WTC11 (cell line): Measurements from ENCODE around the gene SLC13A3.

ENCODE experiments used
- MXD4 ChIP-seq: fragments of 250-450 bp; sonication (Bioruptor Pico); IDR thresholded peaks from 2 replicates; pipeline ENCODE4 v1.8.0; 2021; ENCODE audit warnings: mild to moderate bottlenecking, moderate library complexity, borderline replicate concordance
- NFE2L1 ChIP-seq: sonication (generic); formaldehyde crosslinking; IDR thresholded peaks from 2 replicates; pipeline ENCODE4 v1.8.1; 2023; ENCODE audit warnings: missing genetic modification reagents
- SOX15 ChIP-seq: fragments of 250-450 bp; sonication (Bioruptor Pico); IDR thresholded peaks from 2 replicates; pipeline ENCODE4 v1.9.0; 2021; ENCODE audit warnings: mild to moderate bottlenecking
- TEAD4 ChIP-seq: sonication (generic); formaldehyde crosslinking; IDR thresholded peaks from 2 replicates; pipeline ENCODE4 v1.8.0; 2022; ENCODE audit warnings: mild to moderate bottlenecking, missing genetic modification reagents
- TF ChIP-seq, protein P1 (sequence below): sonication (generic); formaldehyde crosslinking; IDR thresholded peaks from 2 replicates; pipeline ENCODE4 v1.8.0; 2022; ENCODE audit warnings: mild to moderate bottlenecking, missing genetic modification reagents
- TF ChIP-seq, protein P2 (sequence below): fragments of 200-600 bp; IDR thresholded peaks from 2 replicates; pipeline ENCODE4 v1.8.0; 2022; ENCODE audit warnings: antibody characterized with exemption
- TF ChIP-seq, protein P3 (sequence below): sonication (generic); formaldehyde crosslinking; IDR thresholded peaks from 2 replicates; pipeline ENCODE4 v1.8.1; 2023; ENCODE audit warnings: mild to moderate bottlenecking, missing genetic modification reagents, borderline replicate concordance
- TF ChIP-seq, protein P4 (sequence below): sonication (generic); formaldehyde crosslinking; IDR thresholded peaks from 2 replicates; pipeline ENCODE4 v1.8.1; 2023; ENCODE audit warnings: mild to moderate bottlenecking, missing genetic modification reagents

DNA sequence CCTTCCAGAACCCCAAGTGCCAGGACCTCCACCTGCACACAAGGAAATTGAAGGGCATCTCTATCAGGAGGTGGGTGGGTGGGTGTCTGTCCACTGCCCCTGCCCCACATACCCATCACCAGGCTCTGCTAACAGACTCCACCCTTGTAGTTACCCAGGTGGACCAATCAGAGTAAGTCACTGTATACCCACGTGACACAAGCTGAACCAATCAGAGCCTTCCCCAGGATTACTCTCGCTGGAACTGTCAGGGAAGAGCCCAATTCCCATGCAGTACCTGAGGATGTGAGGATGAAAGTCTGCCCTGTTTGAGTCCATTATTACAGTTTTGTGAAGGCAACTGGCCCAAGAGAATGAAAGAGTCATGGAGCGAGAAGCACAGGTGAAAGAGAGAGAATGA, 105.0 kb downstream of the SLC13A3 start:
- TF ChIP-seq, protein P1, sequence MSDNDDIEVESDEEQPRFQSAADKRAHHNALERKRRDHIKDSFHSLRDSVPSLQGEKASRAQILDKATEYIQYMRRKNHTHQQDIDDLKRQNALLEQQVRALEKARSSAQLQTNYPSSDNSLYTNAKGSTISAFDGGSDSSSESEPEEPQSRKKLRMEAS = no peak
- TF ChIP-seq SOX15 (CRISPR knock-in tag) (no peak), MXD4 (no peak), TEAD4 (CRISPR knock-in tag) (no peak), NFE2L1 (CRISPR knock-in tag) (no peak)
- TF ChIP-seq, protein P2, sequence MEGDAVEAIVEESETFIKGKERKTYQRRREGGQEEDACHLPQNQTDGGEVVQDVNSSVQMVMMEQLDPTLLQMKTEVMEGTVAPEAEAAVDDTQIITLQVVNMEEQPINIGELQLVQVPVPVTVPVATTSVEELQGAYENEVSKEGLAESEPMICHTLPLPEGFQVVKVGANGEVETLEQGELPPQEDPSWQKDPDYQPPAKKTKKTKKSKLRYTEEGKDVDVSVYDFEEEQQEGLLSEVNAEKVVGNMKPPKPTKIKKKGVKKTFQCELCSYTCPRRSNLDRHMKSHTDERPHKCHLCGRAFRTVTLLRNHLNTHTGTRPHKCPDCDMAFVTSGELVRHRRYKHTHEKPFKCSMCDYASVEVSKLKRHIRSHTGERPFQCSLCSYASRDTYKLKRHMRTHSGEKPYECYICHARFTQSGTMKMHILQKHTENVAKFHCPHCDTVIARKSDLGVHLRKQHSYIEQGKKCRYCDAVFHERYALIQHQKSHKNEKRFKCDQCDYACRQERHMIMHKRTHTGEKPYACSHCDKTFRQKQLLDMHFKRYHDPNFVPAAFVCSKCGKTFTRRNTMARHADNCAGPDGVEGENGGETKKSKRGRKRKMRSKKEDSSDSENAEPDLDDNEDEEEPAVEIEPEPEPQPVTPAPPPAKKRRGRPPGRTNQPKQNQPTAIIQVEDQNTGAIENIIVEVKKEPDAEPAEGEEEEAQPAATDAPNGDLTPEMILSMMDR = no peak
- TF ChIP-seq, protein P3, sequence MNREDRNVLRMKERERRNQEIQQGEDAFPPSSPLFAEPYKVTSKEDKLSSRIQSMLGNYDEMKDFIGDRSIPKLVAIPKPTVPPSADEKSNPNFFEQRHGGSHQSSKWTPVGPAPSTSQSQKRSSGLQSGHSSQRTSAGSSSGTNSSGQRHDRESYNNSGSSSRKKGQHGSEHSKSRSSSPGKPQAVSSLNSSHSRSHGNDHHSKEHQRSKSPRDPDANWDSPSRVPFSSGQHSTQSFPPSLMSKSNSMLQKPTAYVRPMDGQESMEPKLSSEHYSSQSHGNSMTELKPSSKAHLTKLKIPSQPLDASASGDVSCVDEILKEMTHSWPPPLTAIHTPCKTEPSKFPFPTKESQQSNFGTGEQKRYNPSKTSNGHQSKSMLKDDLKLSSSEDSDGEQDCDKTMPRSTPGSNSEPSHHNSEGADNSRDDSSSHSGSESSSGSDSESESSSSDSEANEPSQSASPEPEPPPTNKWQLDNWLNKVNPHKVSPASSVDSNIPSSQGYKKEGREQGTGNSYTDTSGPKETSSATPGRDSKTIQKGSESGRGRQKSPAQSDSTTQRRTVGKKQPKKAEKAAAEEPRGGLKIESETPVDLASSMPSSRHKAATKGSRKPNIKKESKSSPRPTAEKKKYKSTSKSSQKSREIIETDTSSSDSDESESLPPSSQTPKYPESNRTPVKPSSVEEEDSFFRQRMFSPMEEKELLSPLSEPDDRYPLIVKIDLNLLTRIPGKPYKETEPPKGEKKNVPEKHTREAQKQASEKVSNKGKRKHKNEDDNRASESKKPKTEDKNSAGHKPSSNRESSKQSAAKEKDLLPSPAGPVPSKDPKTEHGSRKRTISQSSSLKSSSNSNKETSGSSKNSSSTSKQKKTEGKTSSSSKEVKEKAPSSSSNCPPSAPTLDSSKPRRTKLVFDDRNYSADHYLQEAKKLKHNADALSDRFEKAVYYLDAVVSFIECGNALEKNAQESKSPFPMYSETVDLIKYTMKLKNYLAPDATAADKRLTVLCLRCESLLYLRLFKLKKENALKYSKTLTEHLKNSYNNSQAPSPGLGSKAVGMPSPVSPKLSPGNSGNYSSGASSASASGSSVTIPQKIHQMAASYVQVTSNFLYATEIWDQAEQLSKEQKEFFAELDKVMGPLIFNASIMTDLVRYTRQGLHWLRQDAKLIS (CRISPR knock-in tag) = no peak
- TF ChIP-seq, protein P4, sequence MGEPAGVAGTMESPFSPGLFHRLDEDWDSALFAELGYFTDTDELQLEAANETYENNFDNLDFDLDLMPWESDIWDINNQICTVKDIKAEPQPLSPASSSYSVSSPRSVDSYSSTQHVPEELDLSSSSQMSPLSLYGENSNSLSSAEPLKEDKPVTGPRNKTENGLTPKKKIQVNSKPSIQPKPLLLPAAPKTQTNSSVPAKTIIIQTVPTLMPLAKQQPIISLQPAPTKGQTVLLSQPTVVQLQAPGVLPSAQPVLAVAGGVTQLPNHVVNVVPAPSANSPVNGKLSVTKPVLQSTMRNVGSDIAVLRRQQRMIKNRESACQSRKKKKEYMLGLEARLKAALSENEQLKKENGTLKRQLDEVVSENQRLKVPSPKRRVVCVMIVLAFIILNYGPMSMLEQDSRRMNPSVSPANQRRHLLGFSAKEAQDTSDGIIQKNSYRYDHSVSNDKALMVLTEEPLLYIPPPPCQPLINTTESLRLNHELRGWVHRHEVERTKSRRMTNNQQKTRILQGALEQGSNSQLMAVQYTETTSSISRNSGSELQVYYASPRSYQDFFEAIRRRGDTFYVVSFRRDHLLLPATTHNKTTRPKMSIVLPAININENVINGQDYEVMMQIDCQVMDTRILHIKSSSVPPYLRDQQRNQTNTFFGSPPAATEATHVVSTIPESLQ (CRISPR knock-in tag) = no peak
